ENCODE results near the gene CTRL.

CTRL gene

GRCh38 chr16:67949645-67950044 is 18.0 kb upstream of the CTRL start:
- no peak for TF ChIP-seq CTCF (IDR thresholded peaks at IDR 0.05; ENCODE audit: low read depth, low read length, missing control alignments)
- no peak overlapping the region for H3K4me3 ChIP-seq (ENCODE audit: low read depth, low read length)
- no peak for DNase-seq (ENCODE audit: low read depth)

GRCh38 chr16:67948015-67948414 is 16.4 kb upstream of the CTRL start:
- TF ChIP-seq CTCF (IDR thresholded peaks at IDR 0.05; ENCODE audit: low read depth, low read length, missing control alignments), result no peak
- no peak for DNase-seq (ENCODE audit: low read depth)
- no peak overlapping the region for H3K4me3 ChIP-seq (ENCODE audit: low read depth, low read length)

GRCh38 chr16:67946966-67947558 is 15.4 kb upstream of the CTRL start:
- H3K4me3 ChIP-seq (ENCODE audit: low read depth, low read length), result no peak overlapping the region
- DNase-seq (ENCODE audit: low read depth), result no peak
- no peak for TF ChIP-seq CTCF (IDR thresholded peaks at IDR 0.05; ENCODE audit: low read depth, low read length, missing control alignments)

- no peak for DNase-seq (ENCODE audit: low read depth)
- H3K4me3 ChIP-seq (ENCODE audit: low read depth, low read length), result no peak overlapping the region
- no peak for TF ChIP-seq CTCF (IDR thresholded peaks at IDR 0.05; ENCODE audit: low read depth, low read length, missing control alignments)
Measured at GRCh38 chr16:67946128-67946569, 14.5 kb upstream of the CTRL start.

GRCh38 chr16:67945392-67945933 is 13.8 kb upstream of the CTRL start:
- H3K4me3 ChIP-seq (ENCODE audit: low read depth, low read length), result no peak overlapping the region
- TF ChIP-seq CTCF (IDR thresholded peaks at IDR 0.05; ENCODE audit: low read depth, low read length, missing control alignments), result no peak
- DNase-seq (ENCODE audit: low read depth), result no peak

- TF ChIP-seq CTCF (IDR thresholded peaks at IDR 0.05; ENCODE audit: low read depth, low read length, missing control alignments), result no peak
- H3K4me3 ChIP-seq (ENCODE audit: low read depth, low read length), result no peak overlapping the region
- no peak for DNase-seq (ENCODE audit: low read depth)
Measured at GRCh38 chr16:67944690-67945391, 13.2 kb upstream of the CTRL start.

All from GM12864 (cell line).